Stomach (tissue), 9 donors: ENCODE results near the gene SEMA4G. TPM values are rescaled to one million over a fixed set of nuclear protein-coding genes. Genes with fewer than 3 reads are reported as not detected.

Source experiments
- DNase-seq, 2 donors: peaks; one replicate each; pipeline versions ENCODE4 v3.0.0 to v3.0.0-alpha.2; 2013 to 2019
- H3K27ac ChIP-seq, 5 donors: fragments of 200-600 bp in 4 of 5; sonication (generic) in 4 of 5; one replicate each; pipeline ENCODE4 v1.5.1; 2013 to 2019; ENCODE audit warnings: mild to moderate bottlenecking in 1 of 5, moderate library complexity in 1 of 5
- H3K27me3 ChIP-seq, 3 donors: fragments of 200-600 bp; sonication (generic); one replicate each; pipeline ENCODE4 v1.5.1; 2017 to 2019; ENCODE audit warnings: mixed run types in 1 of 3
- H3K36me3 ChIP-seq, 4 donors: fragments of 200-600 bp; sonication (generic); 1 replicate in 3 of 4; 2 replicates in 1 of 4; pipeline ENCODE4 v1.5.1; 2016 to 2019
- H3K4me1 ChIP-seq, 4 donors: fragments of 200-600 bp; sonication (generic); one replicate each; pipeline ENCODE4 v1.5.1; 2016 to 2019
- H3K4me3 ChIP-seq, 4 donors: fragments of 200-600 bp; sonication (generic) in 3 of 4; one replicate each; pipeline ENCODE4 v1.5.1; 2016 to 2019; ENCODE audit warnings: mild to moderate bottlenecking in 1 of 4
- H3K9me3 ChIP-seq, 4 donors: fragments of 200-600 bp; sonication (generic); one replicate each; pipeline ENCODE4 v1.5.1; 2016 to 2019
- EP300 ChIP-seq: sonication (generic); formaldehyde crosslinking; IDR thresholded peaks from one replicate; pipeline ENCODE4 v1.6.1; 2017; ENCODE audit warnings: antibody characterized with exemption
- POLR2A ChIP-seq, 4 donors: fragments of 450-650 bp; IDR thresholded peaks; one replicate each; pipeline ENCODE4 v1.6.1; 2016; ENCODE audit warnings: antibody characterized with exemption in 4 of 4, control low read depth in 2 of 4, mild to moderate bottlenecking in 1 of 4, moderate library complexity in 1 of 4
- POLR2AphosphoS5 ChIP-seq, 3 donors: sonication (generic); formaldehyde crosslinking; IDR thresholded peaks; one replicate each; pipeline ENCODE4 v1.6.1; 2016; ENCODE audit warnings: antibody characterized with exemption in 3 of 3
- WGBS, 5 donors: extraction: QIAGEN DNeasy Blood & Tissue Kit in 3 of 5; methylation state at CpG; one replicate each; pipeline versions ENCODE4 v1.1.5 to v1.1.7; 2013 to 2018; 5-methylcytosine and 5-hydroxymethylcytosine counted together
- intact Hi-C: fragments of 100-400 bp; cut with DNase I; formaldehyde crosslinking; loops from one replicate; pipeline ENCODE4 v1.15.1; 2023; ENCODE audit warnings: low total_unique reads
- polyA plus RNA-seq, 3 donors: library from polyadenylated mRNA; stranded (reverse); fragments of 200-250 nt; gene quantifications; one replicate each; pipeline ENCODE4 v1.2.3, GENCODE V29; 2013
- total RNA-seq, 5 donors: library from RNA; depleted of rRNA; stranded (reverse); fragments of >200 nt; gene quantifications; one replicate each; pipeline versions ENCODE4 v1.1.0 to v1.2.3, GENCODE V29; 2014 to 2016
- TF ChIP-seq, protein P1 (sequence below), 7 experiments: fragments of 450-650 bp in 4 of 7; fragments of 200-600 bp in 3 of 7; sonication (generic) in 3 of 7; IDR thresholded peaks; one replicate each; pipeline ENCODE4 v1.5.1; 2016 to 2019; ENCODE audit warnings: antibody characterized with exemption in 7 of 7, control low read depth in 2 of 7, mild to moderate bottlenecking in 1 of 7
- donor health status: healthy with polysubstance abuse.
- donor health status: Bipolar disorder and iron deficiency.
- donor health status: healthy.

SEMA4G gene
- total and polyA plus RNA-seq, 8 donors: 5.1 to 96.3 (median 7.6) TPM

- Histone ChIP-seq H3K4me1 (peaks cover 21 to 45% (median 41%) of the 10 kb centered on the region in 4 donors), H3K36me3 (peaks cover 12 to 68% (median 59%) of the 10 kb centered on the region in 4 donors), H3K27me3 (no peaks in the 10 kb centered on the region), H3K4me3 (no peak overlapping the region), H3K9me3 (no peaks in the 10 kb centered on the region), H3K27ac (no peak overlapping the region)
- 72 to 95% (median 78%) methylated on average over 2 of the region's 2 CpGs for WGBS, 5 donors
- intact Hi-C loops: no loop called here
- TF ChIP-seq EP300 (no peak), POLR2A (IDR thresholded peaks at IDR 0.05) (no peak), POLR2AphosphoS5 (IDR thresholded peaks at IDR 0.05) (no peak)
- TF ChIP-seq, protein P1, sequence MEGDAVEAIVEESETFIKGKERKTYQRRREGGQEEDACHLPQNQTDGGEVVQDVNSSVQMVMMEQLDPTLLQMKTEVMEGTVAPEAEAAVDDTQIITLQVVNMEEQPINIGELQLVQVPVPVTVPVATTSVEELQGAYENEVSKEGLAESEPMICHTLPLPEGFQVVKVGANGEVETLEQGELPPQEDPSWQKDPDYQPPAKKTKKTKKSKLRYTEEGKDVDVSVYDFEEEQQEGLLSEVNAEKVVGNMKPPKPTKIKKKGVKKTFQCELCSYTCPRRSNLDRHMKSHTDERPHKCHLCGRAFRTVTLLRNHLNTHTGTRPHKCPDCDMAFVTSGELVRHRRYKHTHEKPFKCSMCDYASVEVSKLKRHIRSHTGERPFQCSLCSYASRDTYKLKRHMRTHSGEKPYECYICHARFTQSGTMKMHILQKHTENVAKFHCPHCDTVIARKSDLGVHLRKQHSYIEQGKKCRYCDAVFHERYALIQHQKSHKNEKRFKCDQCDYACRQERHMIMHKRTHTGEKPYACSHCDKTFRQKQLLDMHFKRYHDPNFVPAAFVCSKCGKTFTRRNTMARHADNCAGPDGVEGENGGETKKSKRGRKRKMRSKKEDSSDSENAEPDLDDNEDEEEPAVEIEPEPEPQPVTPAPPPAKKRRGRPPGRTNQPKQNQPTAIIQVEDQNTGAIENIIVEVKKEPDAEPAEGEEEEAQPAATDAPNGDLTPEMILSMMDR (IDR thresholded peaks at IDR 0.05): no peak
- no peak for DNase-seq
Observed at GRCh38 chr10:100984672-100985177, 15.4 kb downstream of the SEMA4G start.

- Histone ChIP-seq H3K36me3 (peaks cover 12 to 68% (median 59%) of the 10 kb centered on the region in 4 donors), H3K9me3 (no peaks in the 10 kb centered on the region), H3K27me3 (no peaks in the 10 kb centered on the region), H3K4me1 (peaks cover 21 to 51% (median 44%) of the 10 kb centered on the region in 4 donors), H3K4me3 (no peak overlapping the region), H3K27ac (no peak overlapping the region)
- TF ChIP-seq POLR2AphosphoS5 (IDR thresholded peaks at IDR 0.05): no peak
- DNase-seq: no peak
- 57 to 71% (median 62%) methylated on average over 5 of the region's 5 CpGs for WGBS, 5 donors
- intact Hi-C loops: no loop called here
Observed at GRCh38 chr10:100985336-100985735, 16.0 kb downstream of the SEMA4G start.

DNA sequence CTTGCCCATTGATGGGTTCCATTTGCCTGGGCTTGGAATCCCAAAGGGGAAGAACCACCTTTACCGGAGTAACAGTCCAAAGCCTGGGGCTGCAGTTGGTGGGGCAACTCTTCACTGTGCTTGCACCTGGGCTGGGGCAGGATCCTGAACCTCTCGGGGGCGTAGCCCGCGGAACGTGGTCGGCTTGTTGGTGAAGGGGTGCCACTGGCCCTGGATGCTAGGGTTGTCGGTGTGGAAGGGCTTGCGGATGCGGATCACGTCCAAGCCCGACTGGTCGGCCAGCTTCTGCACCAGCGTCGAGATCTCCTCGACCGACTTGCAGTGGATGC is 17.3 kb downstream of the SEMA4G start:
- Histone ChIP-seq H3K4me3 (peak overlapping the region; percentile 66 to 94 (median 92)), H3K27me3 (no peaks in the 10 kb centered on the region), H3K27ac (peak overlapping the region in 4 of 5 donors; percentile 75 to 86 (median 82)), H3K36me3 (peaks cover 15 to 68% (median 59%) of the 10 kb centered on the region in 4 donors), H3K9me3 (no peaks in the 10 kb centered on the region), H3K4me1 (peaks cover 21 to 52% (median 44%) of the 10 kb centered on the region in 4 donors)
- 13 to 34% (median 14%) methylated on average over 10 to 17 of the region's 17 CpGs for WGBS, 5 donors
- intact Hi-C loops: no loop called here
- TF ChIP-seq POLR2A (IDR thresholded peaks at IDR 0.05) (no peak), EP300 (no peak), POLR2AphosphoS5 (IDR thresholded peaks at IDR 0.05) (no peak)
- TF ChIP-seq, protein P1 (IDR thresholded peaks at IDR 0.05): no peak
- DNase-seq: no peak

- intact Hi-C loops: no loop called here
- H3K4me1 ChIP-seq: peaks cover 21 to 52% (median 44%) of the 10 kb centered on the region in 4 donors
- peaks cover 15 to 68% (median 59%) of the 10 kb centered on the region in 4 donors for H3K36me3 ChIP-seq
- DNase-seq: peak; percentile 87 to 95
- 0 to 1% (median 1%) methylated on average over 64 to 75 of the region's 75 CpGs for WGBS, 5 donors
- no peak for TF ChIP-seq EP300
- TF ChIP-seq POLR2A (IDR thresholded peaks at IDR 0.05): no peak
- TF ChIP-seq POLR2AphosphoS5 (IDR thresholded peaks at IDR 0.05): peak; percentile 22 to 83 (median 59)
- TF ChIP-seq, protein P1 (IDR thresholded peaks at IDR 0.05): peak in 1 of 7 experiments; percentile 14
- no peaks in the 10 kb centered on the region for H3K27me3 ChIP-seq
- H3K9me3 ChIP-seq: no peaks in the 10 kb centered on the region
- peak within 1 kb of the TSS; percentile 69 to 86 (median 82) for H3K27ac ChIP-seq
- peak within 1 kb of the TSS; percentile 66 to 94 (median 92) for H3K4me3 ChIP-seq
Observed at GRCh38 chr10:100986952-100987684, 17.8 kb downstream of the SEMA4G start, which contains the start of the genes MRPL43 and TWNK. Gene MRPL43, minus strand, starts transcription at chr10:100987497. Its CDS starts 54 bp downstream, at chr10:100987443. Gene TWNK, plus strand, starts transcription at chr10:100987543. Its CDS starts 668 bp downstream, at chr10:100988211.
